ENCODE data around the gene VWC2.

- TF ChIP-seq EZH2phosphoT487 (IDR thresholded peaks at IDR 0.05) (no peak), CTCF (IDR thresholded peaks at IDR 0.05) (no peak), EZH2 (IDR thresholded peaks at IDR 0.05) (no peak)
Measured at GRCh38 chr7:49763791-49764190, 9.6 kb upstream of the VWC2 start.

Measured in neural progenitor cell (in vitro differentiated cells).